IMR-90 (cell line): ENCODE results near the gene MFNG. TPM values are rescaled to one million over a fixed set of nuclear protein-coding genes. Genes with fewer than 3 reads are reported as not detected.

Source experiments
- ATAC-seq: fragments of 200-7000 bp; cut with Tn5 transposase; 2 replicates; pipeline ENCODE4 v1.9.1; 2020; ENCODE audit warnings: low read depth, mild to moderate bottlenecking, moderate library complexity
- BruUV-seq: library from RNA; stranded (reverse); fragments of 400-500 nt; replicated peaks from 2 replicates; lab custom pipeline; 2021; lab: Mats Ljungman, UMichigan
- CTCF ChIA-PET: fragments of 300-600 bp; formaldehyde crosslinking; extraction: SDS; loops from one replicate; lab custom pipeline; 2021; ENCODE audit warnings: antibody characterized with exemption; lab: Yijun Ruan, JAX
- POLR2A ChIA-PET: fragments of 300-600 bp; sonication (Branson Sonifier 250); formaldehyde crosslinking; loops from one replicate; lab custom pipeline; 2022; ENCODE audit warnings: antibody characterized with exemption; ENCODE audit not compliant: unreplicated experiment; lab: Charles Lee
- DNase-seq: peaks from one replicate; pipeline ENCODE4 v3.0.0; 2013
- H2AFZ ChIP-seq: replicated peaks from 2 replicates; pipeline ENCODE3; 2013; ENCODE audit warnings: low read length, mild to moderate bottlenecking; ENCODE audit not compliant: poor library complexity
- H2AK5ac ChIP-seq: 2 replicates; pipeline ENCODE4 v1.6.1; 2013; ENCODE audit warnings: low read depth, low read length, inconsistent platforms
- H2AK9ac ChIP-seq: replicated peaks from 2 replicates; pipeline ENCODE3; 2013; ENCODE audit warnings: mild to moderate bottlenecking, low read depth, low read length, moderate library complexity; ENCODE audit not compliant: poor library complexity
- H2BK120ac ChIP-seq: 2 replicates; pipeline ENCODE4 v1.6.1; 2013; ENCODE audit warnings: low read depth, low read length, inconsistent platforms
- H2BK15ac ChIP-seq: 3 replicates; pipeline ENCODE4 v1.6.1; 2013; ENCODE audit warnings: low read depth, low read length, inconsistent platforms
- H2BK20ac ChIP-seq: 2 replicates; pipeline ENCODE4 v1.6.1; 2013; ENCODE audit warnings: low read depth, mild to moderate bottlenecking, inconsistent platforms, low read length, moderate library complexity
- H2BK5ac ChIP-seq: 2 replicates; pipeline ENCODE4 v1.6.1; 2013; ENCODE audit warnings: mild to moderate bottlenecking, low read depth, low read length, inconsistent platforms; ENCODE audit not compliant: poor library complexity, severe bottlenecking
- H3K14ac ChIP-seq: replicated peaks from 2 replicates; pipeline ENCODE4 v1.6.1; 2013; ENCODE audit warnings: low read depth, low read length, inconsistent platforms
- H3K18ac ChIP-seq: 2 replicates; pipeline ENCODE4 v1.6.1; 2013; ENCODE audit warnings: low read depth, low read length, control low read depth
- H3K23ac ChIP-seq: 2 replicates; pipeline ENCODE4 v1.6.1; 2013; ENCODE audit warnings: low read depth, low read length, inconsistent platforms
- H3K27ac ChIP-seq: 2 replicates; pipeline ENCODE4 v1.5.1; 2013; ENCODE audit warnings: mild to moderate bottlenecking, control low read depth, low read length; ENCODE audit not compliant: insufficient read depth
- H3K27me3 ChIP-seq: 2 replicates; pipeline ENCODE4 v1.6.1; 2013; ENCODE audit warnings: low read length; ENCODE audit not compliant: control insufficient read depth, insufficient read depth
- H3K36me3 ChIP-seq: 2 replicates; pipeline ENCODE4 v1.6.1; 2013; ENCODE audit warnings: low read length, mixed read lengths; ENCODE audit not compliant: control insufficient read depth, insufficient read depth
- H3K4ac ChIP-seq: 2 replicates; pipeline ENCODE4 v1.6.1; 2013; ENCODE audit warnings: low read depth, low read length, inconsistent platforms
- H3K4me1 ChIP-seq: 2 replicates; pipeline ENCODE4 v1.6.1; 2013; ENCODE audit warnings: low read length, mixed read lengths; ENCODE audit not compliant: control insufficient read depth, insufficient read depth
- H3K4me2 ChIP-seq: 2 replicates; pipeline ENCODE4 v1.6.1; 2013; ENCODE audit warnings: low read depth, mild to moderate bottlenecking, control low read depth, low read length, moderate library complexity
- H3K4me3 ChIP-seq: 2 replicates; pipeline ENCODE4 v1.5.1; 2013; ENCODE audit warnings: low read depth, mild to moderate bottlenecking, control low read depth, low read length, moderate library complexity; ENCODE audit not compliant: insufficient read depth
- H3K56ac ChIP-seq: 2 replicates; pipeline ENCODE4 v1.6.1; 2013; ENCODE audit warnings: low read length, inconsistent platforms; ENCODE audit not compliant: insufficient read depth; ENCODE audit errors: extremely low read depth
- H3K79me1 ChIP-seq, 2 experiments: 2 replicates each; pipeline ENCODE4 v1.6.1; 2013; ENCODE audit warnings: low read length in 2 of 2, inconsistent platforms in 1 of 2, low read depth in 1 of 2
- H3K9ac ChIP-seq: 2 replicates; pipeline ENCODE4 v1.6.1; 2013; ENCODE audit warnings: low read depth, low read length, control low read depth
- H3K9me1 ChIP-seq: 2 replicates; pipeline ENCODE4 v1.6.1; 2013; ENCODE audit warnings: low read length, inconsistent platforms; ENCODE audit not compliant: insufficient read depth
- H3K9me3 ChIP-seq: 2 replicates; pipeline ENCODE4 v1.6.1; 2013; ENCODE audit warnings: low read length; ENCODE audit not compliant: control insufficient read depth, insufficient read depth
- H4K20me1 ChIP-seq: 2 replicates; pipeline ENCODE4 v1.6.1; 2013; ENCODE audit warnings: low read length, inconsistent platforms; ENCODE audit not compliant: insufficient read depth
- H4K5ac ChIP-seq: 2 replicates; pipeline ENCODE4 v1.6.1; 2013; ENCODE audit warnings: mild to moderate bottlenecking, low read depth, low read length, control low read depth
- H4K8ac ChIP-seq, 2 experiments: 2 replicates each; pipeline ENCODE4 v1.6.1; 2013; ENCODE audit warnings: low read depth in 2 of 2, low read length in 2 of 2, control low read depth in 1 of 2, inconsistent platforms in 1 of 2
- H4K91ac ChIP-seq: 2 replicates; pipeline ENCODE4 v1.6.1; 2013; ENCODE audit warnings: low read depth, low read length, inconsistent platforms; ENCODE audit not compliant: insufficient read depth
- BHLHE40 ChIP-seq: fragments of 150-350 bp; IDR thresholded peaks from 2 replicates; pipeline ENCODE4 v1.6.1; 2016; ENCODE audit warnings: mild to moderate bottlenecking, low read depth, low read length
- CEBPB ChIP-seq: IDR thresholded peaks from 2 replicates; pipeline ENCODE4 v1.6.1; 2012; ENCODE audit warnings: low read depth, low read length, improper control_type of control experiment
- CHD1 ChIP-seq: IDR thresholded peaks from 2 replicates; pipeline ENCODE4 v1.6.1; 2012; ENCODE audit warnings: low read depth, low read length, improper control_type of control experiment
- FOS ChIP-seq: fragments of 150-350 bp; IDR thresholded peaks from 2 replicates; pipeline ENCODE4 v1.6.1; 2016; ENCODE audit warnings: low read depth, low read length
- MXI1 ChIP-seq: IDR thresholded peaks from 2 replicates; pipeline ENCODE4 v1.6.1; 2012; ENCODE audit warnings: low read depth, mild to moderate bottlenecking, low read length, moderate library complexity, borderline replicate concordance
- NFE2L2 ChIP-seq: fragments of 150-350 bp; IDR thresholded peaks from 2 replicates; pipeline ENCODE4 v1.6.1; 2016; ENCODE audit warnings: low read depth, mild to moderate bottlenecking, low read length
- RAD21 ChIP-seq: IDR thresholded peaks from 2 replicates; pipeline ENCODE4 v1.6.1; 2012; ENCODE audit warnings: low read length, improper control_type of control experiment
- USF2 ChIP-seq: fragments of 150-350 bp; IDR thresholded peaks from 2 replicates; pipeline ENCODE4 v1.6.1; 2017; ENCODE audit warnings: mild to moderate bottlenecking, antibody characterized with exemption, low read length, low read depth
- WGBS, 2 experiments: methylation state at CpG; one replicate each; pipeline versions ENCODE4 v1.1.5 to v1.1.7; 2013; ENCODE audit warnings: missing lambda C conversion rate in 2 of 2; ENCODE audit not compliant: insufficient read length in 1 of 2; ENCODE audit errors: extremely low coverage in 2 of 2; 5-methylcytosine and 5-hydroxymethylcytosine counted together
- dilution Hi-C: fragments of 300-500 bp; cut with HindIII; formaldehyde crosslinking; loops from one replicate; pipeline ENCODE4 v1.14.3; 2018; ENCODE audit warnings: low sequenced_read_pairs; ENCODE audit not compliant: unreplicated experiment
- in situ Hi-C: fragments of 300-500 bp; cut with MboI; formaldehyde crosslinking; loops from 3 replicates; pipeline ENCODE4 v1.14.3; 2019; ENCODE audit warnings: low sequenced_read_pairs, inconsistent platforms, mixed read lengths
- intact Hi-C: fragments of 100-400 bp; cut with micrococcal nuclease; formaldehyde crosslinking; loops from 2 replicates; pipeline ENCODE4 v1.10.0; 2022
- polyA plus RNA-seq, 3 experiments: library from polyadenylated mRNA; depleted of rRNA; stranded (reverse); fragments of >200 nt; gene quantifications; 2 replicates each; pipeline ENCODE4 v1.2.3, GENCODE V29; 2012; ENCODE audit warnings: low replicate concordance in 1 of 3
- total RNA-seq: library from RNA; depleted of rRNA; stranded (reverse); fragments of >200 nt; gene quantifications from 2 replicates; pipeline ENCODE4 v1.2.3, GENCODE V29; 2012

Gene MFNG
- total and polyA plus RNA-seq, 2 of the 4 experiments (the other 2 are of a cell fraction): 0.15 TPM; not detected in 1

- no peak for TF ChIP-seq USF2
These were observed 66.1 kb downstream of the MFNG start (continued) for GRCh38 chr22:37419969-37420685.

GRCh38 chr22:37419370-37419968 lies 66.7 kb downstream of the MFNG start:
- Histone ChIP-seq H4K20me1 (peaks cover 46% of the 10 kb centered on the region), H3K4me1 (peaks cover 7% of the 10 kb centered on the region), H3K4me3 (peak overlapping the region; percentile 51), H4K91ac (no peak overlapping the region), H3K9me1 (no peaks in the 10 kb centered on the region), H2BK120ac (no peak overlapping the region), H2BK15ac (no peak overlapping the region), H3K56ac (no peak overlapping the region), H4K8ac (no peak overlapping the region; a peak in 1 of 4 replicates), H2AFZ (peak overlapping the region; percentile 34), H3K9me3 (no peaks in the 10 kb centered on the region), H3K23ac (0 out of 2 replicates have a peak overlapping the region, but pooled peaks have one; percentile 10), H2AK5ac (peak overlapping the region; percentile 43), H3K27ac (no peak overlapping the region), H3K4ac (no peak overlapping the region), H3K27me3 (peaks cover 2% of the 10 kb centered on the region; the same call in 1 of the 2 replicates), H3K36me3 (no peaks in the 10 kb centered on the region), H3K4me2 (peak overlapping the region; percentile 55; the same call in 1 of the 2 replicates), H2AK9ac (peak overlapping the region; percentile 39), H2BK20ac (no peak overlapping the region), H3K14ac (no peak overlapping the region), H2BK5ac (no peak overlapping the region), H3K79me1 (peaks cover 0 to 10% of the 10 kb centered on the region in 2 experiments; a peak in 2 of 4 replicates), H3K9ac (no peak overlapping the region), H4K5ac (no peak overlapping the region), H3K18ac (no peak overlapping the region)
- no TSS peak for BruUV-seq
- no peak for DNase-seq
- TF ChIP-seq MXI1 (peak; percentile 72), RAD21 (no peak), BHLHE40 (peak; percentile 61; the same call in 1 of the 2 replicates), USF2 (no peak), NFE2L2 (no peak), FOS (no peak), CEBPB (no peak), CHD1 (no peak)
- dilution Hi-C loops: no loop called here
- ChIA-PET CTCF (no interaction called here), POLR2A (no interaction called here)
- in situ Hi-C loops: no loop called here
- intact Hi-C loops: no loop called here
- 25% methylated on average over 16 of the region's 43 CpGs; no CpG with 5 or more reads in 1 of the 2 experiments for WGBS, 2 experiments
- ATAC-seq: peak; percentile 22
